HEK293 (cell line): ENCODE results near the gene PLEKHJ1.

ENCODE experiments used
- CTCF ChIA-PET: fragments of 350-600 bp; formaldehyde crosslinking; extraction: SDS; loops from one replicate; lab custom pipeline; 2021; ENCODE audit warnings: antibody characterized with exemption; lab: Yijun Ruan, JAX
- POLR2A ChIA-PET: fragments of 300-600 bp; formaldehyde crosslinking; extraction: SDS; loops from one replicate; lab custom pipeline; 2020; ENCODE audit warnings: antibody characterized with exemption, inconsistent platforms; lab: Yijun Ruan, JAX
- H3K27ac ChIP-seq: fragments of 200-500 bp; sonication (Bioruptor generic); 2 replicates; pipeline ENCODE4 v1.5.1; 2014; ENCODE audit warnings: low read depth, low read length, control low read depth, inconsistent platforms; ENCODE audit errors: extremely low read depth
- H3K36me3 ChIP-seq, 2 experiments: fragments of 200-500 bp in 1 of 2; sonication (Bioruptor generic) in 1 of 2; 1 replicate in 1 of 2; 2 replicates in 1 of 2; pipeline ENCODE4 v1.5.1; 2014 to 2017; ENCODE audit warnings: inconsistent platforms in 2 of 2, low read length in 2 of 2; ENCODE audit not compliant: control insufficient read depth in 2 of 2, insufficient read depth in 1 of 2
- H3K4me1 ChIP-seq: fragments of 200-500 bp; sonication (Bioruptor generic); 2 replicates; pipeline ENCODE4 v1.5.1; 2014; ENCODE audit warnings: mild to moderate bottlenecking, low read length, inconsistent platforms; ENCODE audit not compliant: control insufficient read depth, insufficient read depth
- H3K4me3 ChIP-seq: 2 replicates; pipeline ENCODE4 v1.5.1; 2011; ENCODE audit warnings: low read depth, mild to moderate bottlenecking, control low read depth, low read length, moderate library complexity
- H3K9me3 ChIP-seq: fragments of 200-500 bp; sonication (Bioruptor generic); 2 replicates; pipeline ENCODE4 v1.5.1; 2014; ENCODE audit warnings: low read depth, low read length, inconsistent platforms; ENCODE audit not compliant: control insufficient read depth, insufficient read depth
- BCL11A ChIP-seq: fragments of 450-650 bp; formaldehyde crosslinking; IDR thresholded peaks from 2 replicates; pipeline ENCODE4 v1.5.1; 2016; ENCODE audit warnings: low read depth, missing biosample characterization, missing genetic modification characterization
- BCL6B ChIP-seq: fragments of 450-650 bp; formaldehyde crosslinking; IDR thresholded peaks from 2 replicates; pipeline ENCODE4 v1.5.1; 2017; ENCODE audit warnings: missing biosample characterization, missing genetic modification characterization
- ELK4 ChIP-seq: IDR thresholded peaks from 2 replicates; pipeline ENCODE4 v1.6.1; 2011; ENCODE audit warnings: mild to moderate bottlenecking, low read depth, low read length, borderline replicate concordance
- GLIS2 ChIP-seq: fragments of 450-650 bp; formaldehyde crosslinking; IDR thresholded peaks from 2 replicates; pipeline ENCODE4 v1.5.1; 2016; ENCODE audit warnings: missing biosample characterization, missing genetic modification characterization
- HOXC10 ChIP-seq: sonication (generic); formaldehyde crosslinking; IDR thresholded peaks from 2 replicates; pipeline ENCODE4 v1.8.1; 2023; ENCODE audit warnings: mild to moderate bottlenecking, missing genetic modification reagents
- INSM2 ChIP-seq: fragments of 450-650 bp; formaldehyde crosslinking; IDR thresholded peaks from 2 replicates; pipeline ENCODE4 v1.5.1; 2016; ENCODE audit warnings: missing biosample characterization, missing genetic modification characterization
- KLF8 ChIP-seq: fragments of 450-650 bp; formaldehyde crosslinking; IDR thresholded peaks from 2 replicates; pipeline ENCODE4 v1.5.1; 2016; ENCODE audit warnings: missing biosample characterization, missing genetic modification characterization
- SALL2 ChIP-seq: fragments of 450-650 bp; formaldehyde crosslinking; IDR thresholded peaks from 2 replicates; pipeline ENCODE4 v1.5.0; 2017; ENCODE audit warnings: missing biosample characterization, mild to moderate bottlenecking, missing genetic modification characterization, borderline replicate concordance
- TRIM28 ChIP-seq: IDR thresholded peaks from 2 replicates; pipeline ENCODE4 v1.6.1; 2011; ENCODE audit warnings: low read length, control low read depth, borderline replicate concordance
- ZNF10 ChIP-seq: fragments of 450-650 bp; formaldehyde crosslinking; IDR thresholded peaks from 2 replicates; pipeline ENCODE4 v1.5.1; 2017; ENCODE audit warnings: missing biosample characterization, missing genetic modification characterization
- ZNF112 ChIP-seq: fragments of 450-650 bp; formaldehyde crosslinking; IDR thresholded peaks from 2 replicates; pipeline ENCODE4 v1.5.0; 2017; ENCODE audit warnings: missing biosample characterization, missing genetic modification characterization
- ZNF132 ChIP-seq: fragments of 450-650 bp; formaldehyde crosslinking; IDR thresholded peaks from 2 replicates; pipeline ENCODE4 v1.5.1; 2017; ENCODE audit warnings: missing biosample characterization, missing genetic modification characterization, borderline replicate concordance
- ZNF155 ChIP-seq: fragments of 450-650 bp; formaldehyde crosslinking; IDR thresholded peaks from 2 replicates; pipeline ENCODE4 v1.5.1; 2016; ENCODE audit warnings: missing biosample characterization, missing genetic modification characterization
- ZNF184 ChIP-seq: fragments of 450-650 bp; IDR thresholded peaks from 2 replicates; pipeline ENCODE4 v1.5.1; 2018; ENCODE audit warnings: missing biosample characterization, mild to moderate bottlenecking, missing genetic modification characterization
- ZNF19 ChIP-seq: fragments of 450-650 bp; formaldehyde crosslinking; IDR thresholded peaks from 2 replicates; pipeline ENCODE4; 2016; ENCODE audit warnings: missing biosample characterization, missing genetic modification characterization, low read depth
- ZNF324 ChIP-seq: fragments of 450-650 bp; formaldehyde crosslinking; IDR thresholded peaks from 2 replicates; pipeline ENCODE4 v1.5.1; 2016; ENCODE audit warnings: missing biosample characterization, missing genetic modification characterization
- ZNF366 ChIP-seq: fragments of 450-650 bp; formaldehyde crosslinking; conservative IDR thresholded peaks from 2 replicates; pipeline ENCODE4 v1.5.1; 2016; ENCODE audit warnings: missing biosample characterization, missing genetic modification characterization
- ZNF391 ChIP-seq: fragments of 450-650 bp; formaldehyde crosslinking; IDR thresholded peaks from 2 replicates; pipeline ENCODE4 v1.5.1; 2016; ENCODE audit warnings: low read depth, missing biosample characterization, missing genetic modification characterization, borderline replicate concordance
- ZNF530 ChIP-seq: fragments of 450-650 bp; formaldehyde crosslinking; IDR thresholded peaks from 2 replicates; pipeline ENCODE4 v1.5.1; 2016; ENCODE audit warnings: low read depth, missing biosample characterization, missing genetic modification characterization
- ZNF623 ChIP-seq: fragments of 450-650 bp; formaldehyde crosslinking; IDR thresholded peaks from 2 replicates; pipeline ENCODE4 v1.5.1; 2016; ENCODE audit warnings: missing biosample characterization, missing genetic modification characterization
- ZNF624 ChIP-seq: fragments of 450-650 bp; formaldehyde crosslinking; IDR thresholded peaks from 2 replicates; pipeline ENCODE4 v1.5.1; 2017; ENCODE audit warnings: missing biosample characterization, missing genetic modification characterization
- ZXDB ChIP-seq: fragments of 450-650 bp; formaldehyde crosslinking; IDR thresholded peaks from 2 replicates; pipeline ENCODE4 v1.5.1; 2016; ENCODE audit warnings: missing biosample characterization, missing genetic modification characterization
- TF ChIP-seq, protein P1 (sequence below): fragments of 450-650 bp; formaldehyde crosslinking; IDR thresholded peaks from 2 replicates; pipeline ENCODE4 v1.5.1; 2016; ENCODE audit warnings: missing biosample characterization, missing genetic modification characterization
- TF ChIP-seq, protein P2 (sequence below): fragments of 450-650 bp; formaldehyde crosslinking; IDR thresholded peaks from 2 replicates; pipeline ENCODE4 v1.5.1; 2016; ENCODE audit warnings: missing biosample characterization, missing genetic modification characterization
- TF ChIP-seq, protein P3 (sequence below): fragments of 450-650 bp; formaldehyde crosslinking; IDR thresholded peaks from 2 replicates; pipeline ENCODE4 v1.5.1; 2016; ENCODE audit warnings: missing biosample characterization, missing genetic modification characterization
- TF ChIP-seq, protein P4 (sequence below): fragments of 450-650 bp; formaldehyde crosslinking; conservative IDR thresholded peaks from 2 replicates; pipeline ENCODE4 v1.5.1; 2016; ENCODE audit warnings: low read depth, missing biosample characterization, missing genetic modification characterization

The PLEKHJ1 gene

DNA sequence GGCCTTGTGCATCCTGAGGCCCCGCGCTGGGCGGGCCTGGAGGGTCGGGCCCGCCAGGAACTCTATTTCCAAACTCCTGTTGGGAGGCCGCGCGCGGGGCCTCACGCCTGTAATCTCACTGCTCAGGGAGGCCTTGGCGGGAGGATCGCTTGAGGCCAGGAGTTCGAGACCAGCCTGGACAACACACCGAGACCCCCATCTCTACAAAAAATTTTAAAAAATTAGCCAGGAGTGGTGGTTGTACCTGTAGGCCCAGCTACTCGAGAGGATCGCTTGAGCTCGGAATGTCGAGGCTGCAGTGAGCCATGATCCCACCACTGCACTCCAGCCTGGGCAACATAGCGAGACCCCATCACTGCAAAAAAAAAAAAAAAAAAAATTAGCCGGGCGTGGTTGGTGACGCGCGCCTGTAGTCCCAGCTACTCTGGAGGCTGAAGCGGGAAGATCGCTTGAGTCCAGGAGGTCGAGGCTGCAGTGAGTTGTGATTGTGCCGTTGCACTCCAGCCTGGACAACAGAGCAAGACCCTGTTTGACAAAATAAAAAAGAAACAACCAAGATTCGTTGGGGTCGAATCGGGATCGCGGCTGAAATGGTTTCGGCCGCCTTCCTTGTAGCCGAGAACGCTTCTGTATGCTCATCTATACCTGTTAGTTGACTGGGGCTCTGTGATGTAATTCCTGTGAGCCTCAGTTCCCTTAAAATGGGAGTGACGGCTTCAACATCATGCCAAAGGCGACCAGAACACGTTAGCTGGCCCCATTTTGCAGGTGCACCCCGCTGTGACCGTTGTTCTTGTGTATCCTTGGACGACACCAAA is 1.1 kb upstream of the PLEKHJ1 start:
- CTCF ChIA-PET: interaction anchor here (0.6 to 4.5 kb wide), 9 partner anchors 22 to 400 kb away, joined by 3 to 29 read pairs (median 3); no protein-coding TSS in a partner anchor
- H3K36me3 ChIP-seq: peaks cover 4 to 51% of the 10 kb centered on the region in 2 experiments; a peak in 2 of 3 replicates
- peaks cover 4% of the 10 kb centered on the region; the same call in 1 of the 2 replicates for H3K4me1 ChIP-seq
- H3K27ac ChIP-seq: peak overlapping the region; percentile 95
- POLR2A ChIA-PET: interaction anchor here (0.5 to 2.5 kb wide), 3 partner anchors 12 to 81 kb away, joined by 3 to 14 read pairs (median 5); partner anchors contain the start of gene AMH
- H3K4me3 ChIP-seq: peak overlapping the region; percentile 84
- H3K9me3 ChIP-seq: no peaks in the 10 kb centered on the region
- TF ChIP-seq ZNF530 (tag by site-specific recombination): no peak
- TF ChIP-seq BCL6B: no peak
- no peak; the same call in 1 of the 2 replicates for TF ChIP-seq ZNF623 (tag by site-specific recombination)
- no peak for TF ChIP-seq ZNF624
- no peak for TF ChIP-seq ELK4
- TF ChIP-seq, protein P1, sequence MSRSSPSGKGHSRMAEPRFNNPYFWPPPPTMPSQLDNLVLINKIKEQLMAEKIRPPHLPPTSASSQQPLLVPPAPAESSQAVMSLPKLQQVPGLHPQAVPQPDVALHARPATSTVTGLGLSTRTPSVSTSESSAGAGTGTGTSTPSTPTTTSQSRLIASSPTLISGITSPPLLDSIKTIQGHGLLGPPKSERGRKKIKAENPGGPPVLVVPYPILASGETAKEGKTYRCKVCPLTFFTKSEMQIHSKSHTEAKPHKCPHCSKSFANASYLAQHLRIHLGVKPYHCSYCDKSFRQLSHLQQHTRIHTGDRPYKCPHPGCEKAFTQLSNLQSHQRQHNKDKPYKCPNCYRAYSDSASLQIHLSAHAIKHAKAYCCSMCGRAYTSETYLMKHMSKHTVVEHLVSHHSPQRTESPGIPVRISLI: peak; percentile 58; the same call in 1 of the 2 replicates
- TF ChIP-seq ZNF132 (tag by site-specific recombination): no peak
- TF ChIP-seq, protein P2, sequence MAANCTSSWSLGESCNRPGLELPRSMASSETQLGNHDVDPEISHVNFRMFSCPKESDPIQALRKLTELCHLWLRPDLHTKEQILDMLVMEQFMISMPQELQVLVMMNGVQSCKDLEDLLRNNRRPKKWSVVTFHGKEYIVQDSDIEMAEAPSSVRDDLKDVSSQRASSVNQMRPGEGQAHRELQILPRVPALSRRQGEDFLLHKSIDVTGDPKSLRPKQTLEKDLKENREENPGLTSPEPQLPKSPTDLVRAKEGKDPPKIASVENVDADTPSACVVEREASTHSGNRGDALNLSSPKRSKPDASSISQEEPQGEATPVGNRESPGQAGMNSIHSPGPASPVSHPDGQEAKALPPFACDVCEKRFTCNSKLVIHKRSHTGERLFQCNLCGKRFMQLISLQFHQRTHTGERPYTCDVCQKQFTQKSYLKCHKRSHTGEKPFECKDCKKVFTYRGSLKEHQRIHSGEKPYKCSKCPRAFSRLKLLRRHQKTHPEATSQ (tag by site-specific recombination): no peak
- TF ChIP-seq ZNF19: no peak
- TF ChIP-seq ZNF10 (tag by site-specific recombination): no peak
- TF ChIP-seq ZNF112 (tag by site-specific recombination): no peak
- TF ChIP-seq ZNF184 (tag by site-specific recombination): 0 out of 2 replicates have a peak, but pooled peaks have one; percentile 17
- no peak for TF ChIP-seq ZNF366 (tag by site-specific recombination)
- TF ChIP-seq ZNF391 (tag by site-specific recombination): peak; percentile 30; the same call in 1 of the 2 replicates
- peak; percentile 5; the same call in 1 of the 2 replicates for TF ChIP-seq ZXDB
- no peak for TF ChIP-seq ZNF155 (tag by site-specific recombination)
- 0 out of 2 replicates have a peak, but pooled peaks have one; percentile 10 for TF ChIP-seq ZNF324 (tag by site-specific recombination)
- TF ChIP-seq HOXC10 (CRISPR knock-in tag): no peak
- 0 out of 2 replicates have a peak, but pooled peaks have one; percentile 7 for TF ChIP-seq KLF8 (tag by site-specific recombination)
- TF ChIP-seq INSM2: no peak
- TF ChIP-seq TRIM28: no peak
- TF ChIP-seq, protein P3, sequence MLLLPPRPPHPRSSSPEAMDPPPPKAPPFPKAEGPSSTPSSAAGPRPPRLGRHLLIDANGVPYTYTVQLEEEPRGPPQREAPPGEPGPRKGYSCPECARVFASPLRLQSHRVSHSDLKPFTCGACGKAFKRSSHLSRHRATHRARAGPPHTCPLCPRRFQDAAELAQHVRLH (tag by site-specific recombination): peak; percentile 8; the same call in 1 of the 2 replicates
- no peak for TF ChIP-seq SALL2 (tag by site-specific recombination)
- TF ChIP-seq, protein P4, sequence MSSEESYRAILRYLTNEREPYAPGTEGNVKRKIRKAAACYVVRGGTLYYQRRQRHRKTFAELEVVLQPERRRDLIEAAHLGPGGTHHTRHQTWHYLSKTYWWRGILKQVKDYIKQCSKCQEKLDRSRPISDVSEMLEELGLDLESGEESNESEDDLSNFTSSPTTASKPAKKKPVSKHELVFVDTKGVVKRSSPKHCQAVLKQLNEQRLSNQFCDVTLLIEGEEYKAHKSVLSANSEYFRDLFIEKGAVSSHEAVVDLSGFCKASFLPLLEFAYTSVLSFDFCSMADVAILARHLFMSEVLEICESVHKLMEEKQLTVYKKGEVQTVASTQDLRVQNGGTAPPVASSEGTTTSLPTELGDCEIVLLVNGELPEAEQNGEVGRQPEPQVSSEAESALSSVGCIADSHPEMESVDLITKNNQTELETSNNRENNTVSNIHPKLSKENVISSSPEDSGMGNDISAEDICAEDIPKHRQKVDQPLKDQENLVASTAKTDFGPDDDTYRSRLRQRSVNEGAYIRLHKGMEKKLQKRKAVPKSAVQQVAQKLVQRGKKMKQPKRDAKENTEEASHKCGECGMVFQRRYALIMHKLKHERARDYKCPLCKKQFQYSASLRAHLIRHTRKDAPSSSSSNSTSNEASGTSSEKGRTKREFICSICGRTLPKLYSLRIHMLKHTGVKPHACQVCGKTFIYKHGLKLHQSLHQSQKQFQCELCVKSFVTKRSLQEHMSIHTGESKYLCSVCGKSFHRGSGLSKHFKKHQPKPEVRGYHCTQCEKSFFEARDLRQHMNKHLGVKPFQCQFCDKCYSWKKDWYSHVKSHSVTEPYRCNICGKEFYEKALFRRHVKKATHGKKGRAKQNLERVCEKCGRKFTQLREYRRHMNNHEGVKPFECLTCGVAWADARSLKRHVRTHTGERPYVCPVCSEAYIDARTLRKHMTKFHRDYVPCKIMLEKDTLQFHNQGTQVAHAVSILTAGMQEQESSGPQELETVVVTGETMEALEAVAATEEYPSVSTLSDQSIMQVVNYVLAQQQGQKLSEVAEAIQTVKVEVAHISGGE (tag by site-specific recombination): peak; percentile 55
- TF ChIP-seq GLIS2: 0 out of 2 replicates have a peak, but pooled peaks have one; percentile 7
- TF ChIP-seq BCL11A (tag by site-specific recombination): no peak
